GM20000 (cell line): Measurements from ENCODE around the gene COX19.

Source experiments
- DNase-seq: peaks from one replicate; pipeline ENCODE4 v3.0.0; 2012; ENCODE audit warnings: low spot score
- TF ChIP-seq, protein P1 (sequence below): IDR thresholded peaks from 2 replicates; pipeline ENCODE4 v1.5.1; 2012; ENCODE audit warnings: mild to moderate bottlenecking, control low read depth; ENCODE audit errors: extremely low read depth, missing control alignments

COX19 gene

GRCh38 chr7:1014681-1015080 lies 39.3 kb upstream of the COX19 start:
- TF ChIP-seq, protein P1, sequence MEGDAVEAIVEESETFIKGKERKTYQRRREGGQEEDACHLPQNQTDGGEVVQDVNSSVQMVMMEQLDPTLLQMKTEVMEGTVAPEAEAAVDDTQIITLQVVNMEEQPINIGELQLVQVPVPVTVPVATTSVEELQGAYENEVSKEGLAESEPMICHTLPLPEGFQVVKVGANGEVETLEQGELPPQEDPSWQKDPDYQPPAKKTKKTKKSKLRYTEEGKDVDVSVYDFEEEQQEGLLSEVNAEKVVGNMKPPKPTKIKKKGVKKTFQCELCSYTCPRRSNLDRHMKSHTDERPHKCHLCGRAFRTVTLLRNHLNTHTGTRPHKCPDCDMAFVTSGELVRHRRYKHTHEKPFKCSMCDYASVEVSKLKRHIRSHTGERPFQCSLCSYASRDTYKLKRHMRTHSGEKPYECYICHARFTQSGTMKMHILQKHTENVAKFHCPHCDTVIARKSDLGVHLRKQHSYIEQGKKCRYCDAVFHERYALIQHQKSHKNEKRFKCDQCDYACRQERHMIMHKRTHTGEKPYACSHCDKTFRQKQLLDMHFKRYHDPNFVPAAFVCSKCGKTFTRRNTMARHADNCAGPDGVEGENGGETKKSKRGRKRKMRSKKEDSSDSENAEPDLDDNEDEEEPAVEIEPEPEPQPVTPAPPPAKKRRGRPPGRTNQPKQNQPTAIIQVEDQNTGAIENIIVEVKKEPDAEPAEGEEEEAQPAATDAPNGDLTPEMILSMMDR: no peak
- no peak for DNase-seq

- DNase-seq: no peak
- TF ChIP-seq, protein P1: no peak
Observed at GRCh38 chr7:1013581-1013980, 38.2 kb upstream of the COX19 start.

- TF ChIP-seq, protein P1: no peak
- DNase-seq: no peak
Observed at GRCh38 chr7:1012716-1013095, 37.4 kb upstream of the COX19 start.

GRCh38 chr7:1012004-1012715 lies 36.8 kb upstream of the COX19 start:
- TF ChIP-seq, protein P1: no peak
- no peak for DNase-seq

- DNase-seq: no peak
- TF ChIP-seq, protein P1: no peak
Observed at GRCh38 chr7:1011297-1012003, 36.1 kb upstream of the COX19 start.

- DNase-seq: no peak
- TF ChIP-seq, protein P1: no peak
Observed at GRCh38 chr7:1010226-1010625, 34.9 kb upstream of the COX19 start.

GRCh38 chr7:1009747-1010146 lies 34.4 kb upstream of the COX19 start:
- TF ChIP-seq, protein P1: no peak
- DNase-seq: no peak
